Left hindlimb (tissue), 1 donor: ENCODE data around the gene C10orf90.

Experiments used
- DNase-seq: peaks from one replicate; pipeline ENCODE4 v3.0.0-alpha.2; 2018

Gene C10orf90, protein sequence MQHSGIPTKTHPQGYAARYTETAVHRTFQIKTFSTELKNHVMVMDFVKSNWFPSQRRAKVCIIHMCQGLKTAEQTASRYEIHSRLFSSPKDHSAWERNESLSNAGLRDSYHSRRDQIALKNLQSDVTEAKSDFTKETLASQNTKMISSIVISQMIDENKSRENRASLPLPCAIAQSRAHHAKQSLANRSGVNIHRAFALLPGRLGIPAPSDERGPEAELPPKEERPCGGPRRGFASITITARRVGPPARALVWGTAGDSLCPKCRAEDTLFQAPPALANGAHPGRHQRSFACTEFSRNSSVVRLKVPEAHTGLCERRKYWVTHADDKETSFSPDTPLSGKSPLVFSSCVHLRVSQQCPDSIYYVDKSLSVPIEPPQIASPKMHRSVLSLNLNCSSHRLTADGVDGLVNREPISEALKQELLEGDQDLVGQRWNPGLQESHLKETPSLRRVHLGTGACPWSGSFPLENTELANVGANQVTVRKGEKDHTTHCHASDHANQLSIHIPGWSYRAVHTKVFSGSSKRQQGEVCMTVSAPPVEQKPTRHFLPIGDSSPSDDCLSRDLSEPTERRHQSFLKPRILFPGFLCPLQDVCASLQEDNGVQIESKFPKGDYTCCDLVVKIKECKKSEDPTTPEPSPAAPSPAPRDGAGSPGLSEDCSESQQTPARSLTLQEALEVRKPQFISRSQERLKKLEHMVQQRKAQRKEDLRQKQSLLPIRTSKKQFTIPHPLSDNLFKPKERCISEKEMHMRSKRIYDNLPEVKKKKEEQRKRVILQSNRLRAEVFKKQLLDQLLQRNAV

DNA sequence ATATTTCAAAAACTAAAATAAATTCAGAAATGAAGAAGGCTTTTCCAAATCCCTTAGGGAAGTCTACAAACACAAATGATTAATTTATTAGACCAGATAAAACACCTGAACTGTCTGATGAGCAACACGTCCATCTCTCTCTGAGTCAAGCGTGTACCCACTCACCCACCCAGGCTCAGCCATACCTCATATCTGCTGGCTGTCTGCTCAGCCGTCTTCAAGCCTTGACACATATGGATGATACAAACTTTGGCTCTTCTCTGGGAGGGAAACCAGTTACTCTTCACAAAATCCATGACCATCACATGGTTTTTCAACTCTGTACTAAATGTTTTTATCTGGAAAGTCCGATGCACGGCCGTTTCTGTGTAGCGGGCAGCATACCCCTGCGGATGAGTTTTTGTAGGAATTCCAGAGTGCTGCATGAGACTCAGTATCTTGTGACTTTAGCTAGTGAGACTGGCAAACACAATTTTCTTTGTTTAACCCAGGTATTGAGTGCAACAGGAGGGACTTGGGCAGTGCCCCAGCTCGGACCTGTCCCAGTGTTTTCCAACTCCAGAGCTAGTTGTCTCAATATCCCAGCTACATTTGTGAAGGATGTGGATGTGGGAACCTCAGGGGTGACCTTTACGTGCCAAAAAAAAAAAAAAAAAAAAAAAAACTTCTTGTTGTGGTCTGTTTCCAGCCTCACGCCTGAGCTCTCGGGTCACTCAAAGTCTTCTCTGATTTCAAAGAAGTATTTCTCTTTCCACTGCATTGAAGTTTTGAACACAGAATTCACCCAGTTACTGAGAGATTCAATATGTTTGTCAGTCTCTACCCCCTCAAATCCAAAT, at the start of gene C10orf90:
C10orf90 (minus strand) TSS at position 638 of the 839 bp plus-strand sequence; CDS start at position 425, 213 bp downstream.
- DNase-seq: no peak

DNA sequence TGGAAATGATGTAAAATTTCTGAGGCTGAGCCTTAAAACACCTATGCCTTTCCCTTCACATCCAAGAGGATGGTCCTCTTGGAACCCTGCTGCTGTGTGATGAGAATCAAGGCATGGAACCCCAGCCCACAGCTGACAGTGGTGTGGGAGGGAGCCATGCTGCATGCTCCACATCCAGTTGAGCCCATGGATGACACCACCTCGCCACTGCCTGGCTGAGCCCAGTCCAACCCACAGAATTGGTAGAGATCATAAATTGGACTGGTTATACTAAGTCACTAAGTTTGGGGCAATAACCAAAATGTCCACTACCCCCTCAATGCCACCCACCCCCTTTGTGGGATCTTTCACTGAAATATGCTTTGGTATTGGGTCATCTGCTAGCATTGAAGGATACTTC, 45.9 kb upstream of the C10orf90 start:
- DNase-seq: no peak

DNA sequence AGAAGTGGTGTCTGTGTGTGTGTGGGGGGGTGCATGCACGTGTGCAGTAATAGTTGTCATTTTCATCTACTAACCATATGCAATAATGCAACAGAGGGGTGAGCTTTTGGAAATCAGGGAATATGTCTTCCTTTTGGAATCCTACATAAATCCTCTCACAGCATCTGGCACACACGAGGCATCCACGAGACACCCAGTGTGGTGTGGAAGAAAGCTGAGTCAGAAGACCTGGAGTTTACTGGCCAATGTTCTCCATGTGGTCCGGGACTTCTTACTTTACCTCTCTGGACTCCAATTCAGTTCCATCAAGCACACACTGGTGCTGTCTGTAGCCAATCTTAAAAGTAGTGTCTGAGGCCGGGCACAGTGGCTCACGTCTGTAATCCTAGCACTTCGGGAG, 43.1 kb upstream of the C10orf90 start:
- DNase-seq: no peak

DNA sequence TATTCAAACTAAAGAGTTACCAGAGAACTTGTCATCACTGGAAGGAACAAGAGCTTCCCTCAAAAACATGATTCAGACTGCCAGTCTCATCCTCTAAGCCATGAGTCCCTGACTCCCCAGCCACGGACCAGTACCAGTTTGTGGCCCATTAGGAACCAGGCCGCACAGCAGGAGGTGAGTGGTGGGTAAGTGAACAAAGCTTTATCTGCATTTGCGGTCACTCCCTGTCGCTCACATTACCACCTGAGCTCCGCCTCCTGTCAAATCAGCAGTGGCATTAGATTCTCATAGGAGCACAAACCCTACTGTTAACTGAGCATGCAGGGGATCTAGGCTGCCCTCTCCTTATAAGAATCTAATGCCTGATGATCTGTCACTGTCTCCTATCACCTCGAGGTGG, 42.2 kb upstream of the C10orf90 start:
- no peak for DNase-seq

DNA sequence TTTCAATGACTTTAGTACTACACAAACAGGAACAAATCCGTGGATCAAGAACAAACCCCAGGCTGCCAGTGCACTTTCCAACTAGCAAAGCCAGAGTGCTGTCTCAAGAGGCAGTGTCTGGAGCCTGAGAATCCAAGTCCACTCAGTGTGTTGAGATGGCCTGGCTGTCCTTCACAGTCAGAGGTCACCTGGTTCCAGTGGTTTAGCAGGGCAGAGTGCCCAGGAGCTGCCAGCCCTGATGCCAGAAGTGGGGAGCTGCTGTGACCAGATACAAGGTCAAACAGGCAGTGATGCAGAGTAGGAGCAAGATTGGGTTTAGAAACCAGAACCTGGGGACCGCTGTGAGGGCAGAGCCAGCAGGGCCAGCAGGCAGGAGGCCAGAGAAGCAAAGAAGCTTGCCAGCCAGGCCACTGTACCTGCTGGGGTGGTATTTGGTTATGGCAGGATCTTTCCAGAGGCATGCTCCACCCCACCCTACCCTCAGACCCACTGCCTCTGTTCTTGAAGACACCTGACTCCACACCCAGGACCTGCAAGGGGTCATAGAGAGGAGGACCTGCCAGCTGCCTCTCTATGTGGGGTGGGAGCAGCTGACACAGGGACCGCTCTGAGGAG, 35.6 kb upstream of the C10orf90 start:
- DNase-seq: no peak

DNA sequence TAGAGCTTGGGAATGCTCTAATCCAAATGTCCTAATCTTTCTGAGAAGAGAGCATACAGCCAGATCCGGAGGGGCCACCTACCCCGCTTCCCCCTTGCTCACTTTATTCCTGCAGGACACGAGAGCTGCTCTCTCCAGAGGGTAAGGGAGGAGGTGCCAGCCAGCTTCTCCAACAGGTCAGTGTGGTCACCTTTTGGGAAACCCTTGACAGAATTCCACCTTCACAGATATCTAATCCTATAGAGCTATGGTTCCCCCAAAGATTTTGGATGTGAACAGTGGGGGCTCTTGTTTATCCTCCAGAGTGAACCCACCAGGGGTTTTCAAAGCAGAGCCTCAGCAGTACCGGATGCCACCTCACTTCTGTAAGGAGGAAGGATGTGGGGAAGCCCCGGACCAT, 34.6 kb upstream of the C10orf90 start:
- no peak for DNase-seq

DNA sequence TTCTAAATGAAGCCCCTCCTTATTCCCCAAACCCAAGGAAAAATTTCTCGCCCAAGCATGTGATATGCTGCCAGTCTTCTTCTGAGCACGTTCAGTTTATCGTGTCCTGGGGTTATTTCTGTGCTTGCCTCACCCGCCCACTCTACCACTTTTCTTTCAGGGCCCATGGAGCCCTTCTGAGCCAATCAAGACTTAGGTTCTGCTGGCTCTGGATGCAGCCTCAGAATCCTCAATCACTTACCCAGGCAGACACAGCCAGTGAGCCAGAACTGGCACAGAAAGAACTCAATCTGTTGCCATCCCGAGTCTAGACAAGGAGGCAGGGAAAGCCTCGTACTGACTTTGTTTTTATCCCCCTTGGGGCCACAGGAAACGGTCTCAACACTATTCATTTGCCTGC, 34.2 kb upstream of the C10orf90 start:
- DNase-seq: no peak

DNA sequence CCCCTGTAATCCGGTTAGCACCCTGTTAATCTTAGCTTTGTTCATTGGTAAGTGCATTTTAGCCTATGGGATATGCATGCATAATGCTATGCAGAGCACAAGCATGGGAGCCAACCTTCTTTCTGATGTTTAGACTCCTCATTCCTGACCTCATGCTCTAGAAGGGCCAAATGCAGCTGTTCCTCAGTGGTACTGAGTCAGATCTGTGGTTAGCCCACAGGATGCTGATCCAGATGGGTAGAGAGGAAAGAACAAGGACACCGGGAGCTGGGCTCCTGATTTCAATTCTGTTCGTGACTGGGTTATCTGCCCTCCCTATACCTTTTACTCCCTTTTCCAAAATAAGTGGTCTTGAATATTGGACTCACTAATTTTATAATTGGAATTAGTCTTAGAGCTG, 31.7 kb upstream of the C10orf90 start:
- no peak for DNase-seq

DNA sequence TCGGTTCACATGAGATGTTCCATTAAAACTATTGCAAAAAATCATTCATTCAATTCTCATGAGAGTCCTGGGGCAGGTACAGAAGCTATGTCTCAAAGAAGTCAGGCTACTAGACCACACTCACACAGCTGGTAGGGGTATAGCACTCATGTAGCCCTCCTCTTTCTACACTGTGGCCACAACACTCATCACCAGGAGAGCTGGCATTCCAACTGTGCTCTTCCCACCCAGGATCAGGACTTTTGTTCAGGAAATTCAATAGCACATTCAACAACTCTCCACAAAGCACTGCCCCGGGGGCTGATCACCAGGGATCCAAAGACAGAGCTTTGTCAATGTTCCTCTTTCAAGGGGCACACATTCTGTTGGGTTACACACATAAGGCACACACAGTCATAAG, 31.0 kb upstream of the C10orf90 start:
- DNase-seq: no peak

DNA sequence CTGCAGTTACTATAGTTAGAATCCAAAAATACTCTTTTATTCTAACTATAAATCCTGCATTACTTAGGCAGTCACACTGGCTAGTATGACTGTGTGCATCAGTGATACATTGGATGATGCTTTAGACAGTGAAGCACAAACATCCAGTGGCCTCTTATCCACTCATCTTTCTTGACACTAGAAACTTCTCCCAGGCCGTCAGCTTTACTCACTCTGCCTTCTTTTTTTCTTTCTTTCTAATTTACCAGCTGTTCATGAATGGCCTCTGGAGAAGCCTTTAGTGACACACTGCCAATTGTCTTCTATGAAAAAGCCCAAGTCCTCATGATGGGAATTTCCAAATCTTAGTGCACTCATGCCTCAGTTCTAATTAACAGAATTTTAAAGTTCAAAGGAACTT, 26.2 kb upstream of the C10orf90 start:
- no peak for DNase-seq

DNA sequence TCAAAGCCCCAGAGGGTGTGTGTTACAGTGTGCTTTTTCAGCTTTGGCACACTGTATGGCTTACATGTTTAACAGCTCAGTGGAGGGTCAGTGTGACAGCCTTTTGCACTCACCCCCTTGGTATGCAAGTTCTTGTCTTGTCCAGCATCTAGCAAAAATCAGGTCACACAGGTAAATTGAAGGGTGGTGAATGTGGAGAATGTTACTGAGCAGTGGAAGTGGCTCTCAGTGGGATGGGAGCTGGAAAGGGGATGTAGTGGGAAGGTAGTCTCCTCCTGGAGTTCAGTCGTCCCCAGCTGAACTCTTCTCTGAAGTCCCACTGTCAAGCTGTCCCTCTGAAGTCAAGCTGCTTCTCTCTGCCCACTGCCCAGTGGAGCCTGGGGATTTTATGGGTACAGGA, 21.0 kb upstream of the C10orf90 start:
- DNase-seq: no peak

DNA sequence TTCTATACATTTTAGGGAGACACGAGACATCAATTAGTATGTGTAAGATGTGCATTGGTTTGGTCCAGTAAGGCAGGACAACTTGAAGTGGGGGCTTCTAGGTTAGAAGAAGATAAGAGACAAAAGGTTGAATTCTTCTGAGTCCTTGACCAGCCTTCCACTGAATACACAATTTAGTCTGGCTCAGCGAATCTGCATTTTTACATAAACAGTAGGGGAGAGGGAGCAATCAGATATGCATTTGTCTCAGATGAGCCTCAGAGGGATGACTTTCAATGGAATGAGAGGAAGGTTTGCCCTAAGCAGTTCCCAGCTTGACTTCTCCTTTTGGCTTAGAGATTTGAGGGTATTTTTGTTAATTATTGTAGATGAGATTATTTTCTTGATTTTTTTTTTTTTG, 20.0 kb upstream of the C10orf90 start:
- DNase-seq: no peak

DNA sequence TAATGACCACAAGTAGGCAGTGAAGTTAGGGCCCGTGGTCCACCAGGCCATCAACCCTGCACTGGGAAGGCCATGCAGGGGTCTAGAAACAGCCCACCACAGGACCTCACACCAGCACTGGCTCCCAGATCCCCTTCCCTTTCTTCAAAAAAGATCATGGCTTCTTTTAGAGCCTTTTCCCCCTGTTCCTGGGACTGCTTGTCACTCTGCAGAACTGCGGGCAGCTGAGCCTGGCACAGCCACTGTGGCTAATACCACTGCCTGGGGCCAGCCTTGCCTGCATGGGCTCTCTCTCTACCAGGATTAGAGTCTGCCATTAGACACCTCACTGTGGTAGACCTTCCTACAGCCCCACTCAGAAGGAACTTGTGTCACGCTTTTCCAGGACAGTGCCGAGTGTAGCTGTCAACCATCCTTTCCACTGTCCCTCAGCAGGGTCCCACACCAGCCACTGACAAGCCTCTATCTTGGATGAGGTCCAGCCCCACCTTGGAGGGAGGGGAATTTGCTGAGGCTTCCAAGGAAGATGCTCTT, 19.0 kb upstream of the C10orf90 start:
- DNase-seq: no peak

DNA sequence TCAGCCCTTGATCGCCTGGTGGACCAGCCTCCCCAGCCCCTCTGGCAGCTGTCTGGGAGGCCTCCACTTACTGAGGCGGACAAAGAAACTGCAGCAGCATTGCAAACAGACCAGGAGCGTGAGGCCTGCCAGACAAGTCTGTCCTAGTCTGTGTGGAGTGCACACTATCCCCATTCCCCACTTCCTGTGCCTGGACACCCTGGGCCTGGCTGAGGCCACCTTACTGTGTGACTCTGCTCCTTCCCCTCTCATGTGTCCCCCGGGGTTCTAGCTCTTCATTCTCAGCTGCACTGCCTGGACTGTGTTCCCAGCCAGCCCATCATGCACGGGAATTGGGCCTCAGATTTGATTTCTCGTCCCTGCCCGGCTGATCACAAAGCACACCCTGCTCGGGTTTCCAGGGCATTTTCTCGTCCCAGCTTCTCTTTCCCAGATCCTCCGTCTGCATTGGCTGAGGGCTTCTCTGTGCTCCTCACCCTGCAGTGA, 16.7 kb upstream of the C10orf90 start:
- peak; percentile 38 for DNase-seq

DNA sequence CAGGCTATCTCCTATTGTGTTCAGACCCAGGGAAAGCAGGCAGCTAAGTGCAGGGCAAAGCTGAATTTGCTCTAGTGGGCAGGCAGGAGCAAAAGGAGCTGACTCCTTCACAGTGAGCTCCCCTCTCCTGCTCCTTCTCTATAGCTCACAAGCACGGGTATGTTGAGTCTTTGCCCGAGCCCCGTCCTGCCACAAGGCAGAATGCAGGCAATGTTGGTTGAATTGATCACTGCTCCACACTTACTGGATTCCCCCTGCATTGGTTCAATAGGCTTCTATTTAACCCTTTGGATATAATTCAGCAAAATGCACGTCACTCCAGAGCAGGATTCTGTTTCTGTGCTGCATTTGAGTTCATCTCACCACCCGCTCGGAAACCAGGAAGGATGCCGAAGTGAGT, 16.2 kb upstream of the C10orf90 start:
- DNase-seq: no peak

DNA sequence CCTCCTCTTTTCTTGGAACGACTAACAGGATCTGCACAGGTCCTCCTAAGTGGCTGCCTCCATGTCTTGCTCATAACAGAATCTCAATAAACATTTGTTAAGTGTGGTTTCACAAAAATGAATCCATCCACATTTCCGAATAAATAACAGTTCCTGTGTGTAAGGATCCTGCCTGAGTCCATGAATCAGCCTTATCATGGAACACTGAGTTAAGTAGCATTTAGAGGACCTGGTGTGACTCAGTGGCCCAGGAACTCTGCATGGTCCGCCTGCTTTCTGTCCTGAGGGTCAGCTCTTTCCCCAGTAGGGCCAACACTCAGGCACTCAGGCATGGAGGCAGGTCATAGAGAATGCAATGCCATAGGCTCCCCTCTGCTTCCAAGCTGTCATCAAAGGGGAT, 15.8 kb upstream of the C10orf90 start:
- no peak for DNase-seq

DNA sequence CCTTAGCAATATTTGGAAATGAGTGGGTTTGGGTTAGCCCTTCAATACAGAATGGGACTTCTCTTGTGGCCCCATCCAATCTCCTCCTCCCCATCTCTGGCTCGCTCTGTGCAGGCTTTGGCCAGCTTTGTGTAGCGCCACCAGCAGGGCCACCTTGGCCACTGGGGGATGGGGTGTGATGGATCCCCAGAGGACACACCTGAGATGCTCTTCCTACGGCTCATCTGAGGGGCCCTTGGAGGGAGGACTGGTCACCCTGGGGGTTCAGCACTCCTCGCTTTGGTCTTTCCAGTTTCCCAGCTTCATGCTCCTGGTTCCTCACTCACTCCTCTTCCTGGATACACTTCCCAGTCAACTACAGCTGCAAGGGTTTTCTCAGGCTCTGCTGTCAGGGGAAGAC, 15.3 kb upstream of the C10orf90 start:
- no peak for DNase-seq

DNA sequence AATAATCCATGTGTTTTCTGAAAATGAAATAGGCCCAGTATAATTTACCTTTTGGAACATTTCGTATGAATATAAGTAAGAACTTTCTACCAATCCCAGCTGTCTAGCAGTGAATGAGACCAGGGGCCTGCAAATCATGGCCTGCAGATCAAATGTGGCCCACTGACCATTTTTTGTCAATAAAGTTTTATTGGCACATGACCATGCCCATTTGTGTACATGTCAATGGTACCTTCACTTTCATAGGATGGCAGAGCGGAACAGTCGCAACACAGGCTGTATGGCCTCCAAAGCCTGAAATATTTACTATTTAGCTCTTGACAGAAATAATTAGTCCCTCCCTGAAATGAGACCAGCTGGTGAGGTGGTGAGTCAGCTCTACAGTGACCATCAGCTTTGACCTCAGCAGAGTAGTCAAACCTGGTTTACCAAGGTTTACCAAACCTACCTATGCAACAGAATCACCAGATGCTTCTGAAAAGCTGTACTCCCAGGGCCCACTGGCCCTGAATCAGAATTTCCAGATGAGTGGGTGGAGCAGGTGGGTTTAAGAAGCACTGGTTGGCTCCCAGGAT, 13.8 kb upstream of the C10orf90 start:
- no peak for DNase-seq

DNA sequence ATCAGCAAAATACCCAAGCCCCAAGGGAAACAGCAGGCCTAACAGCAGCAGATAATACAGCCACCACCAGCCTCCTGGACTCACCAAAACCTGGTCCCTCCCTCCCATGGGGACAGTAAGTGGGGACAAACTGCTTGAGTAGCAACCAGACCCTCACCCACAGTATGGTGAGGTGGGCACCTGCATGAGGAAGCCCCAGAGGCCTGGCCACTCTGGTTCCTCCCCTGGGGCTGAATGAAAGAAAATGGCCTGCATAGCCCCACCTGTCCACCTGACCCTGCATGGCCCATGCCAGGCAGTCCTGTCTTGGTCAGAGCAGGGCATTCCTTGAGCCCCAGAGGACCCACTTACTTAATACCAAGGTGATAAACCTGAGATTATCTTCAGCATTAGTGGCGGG, 13.0 kb upstream of the C10orf90 start:
- no peak for DNase-seq

DNA sequence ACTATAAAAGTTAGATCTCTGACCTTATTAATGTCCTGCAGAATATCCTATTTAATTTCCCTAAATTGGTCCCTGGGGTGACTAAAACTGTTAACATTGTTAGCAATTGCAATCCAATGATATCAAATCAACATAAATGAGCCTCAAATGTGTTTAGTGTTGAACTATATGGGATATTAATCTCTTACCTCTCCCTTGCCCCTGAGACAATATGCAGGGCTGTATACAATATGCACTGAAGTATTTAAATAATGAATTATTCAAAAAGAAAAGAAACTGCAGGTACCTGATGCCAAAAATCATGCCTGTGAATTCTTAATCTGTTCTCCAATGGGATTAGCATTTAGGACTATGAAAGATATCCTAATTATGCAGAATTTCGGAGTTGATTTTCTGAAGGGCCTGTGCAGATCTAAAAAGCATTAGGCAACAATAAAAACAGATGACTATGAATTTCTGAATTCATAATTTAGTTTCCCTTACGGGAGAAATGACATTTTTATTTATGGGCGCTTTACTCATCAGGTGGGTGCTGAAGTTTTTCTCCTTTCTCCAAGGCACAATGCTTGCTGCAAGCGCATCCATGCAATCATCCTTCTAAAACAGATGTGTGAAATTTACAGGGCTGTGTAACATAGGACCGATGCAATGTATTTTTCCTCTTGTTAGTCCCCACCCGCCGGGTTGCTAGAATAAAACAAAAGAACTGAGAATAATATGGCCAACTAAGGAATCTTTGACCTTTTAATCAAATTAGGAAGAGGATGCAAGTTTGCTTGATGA, 5.4 kb upstream of the C10orf90 start:
- DNase-seq: no peak
